Fibroblast of skin of left quadriceps (primary cell): ENCODE data around the gene TPX2.

Experiments
- DNase-seq, 2 experiments: peaks; one replicate each; pipeline ENCODE4 v3.0.0-alpha.2; 2013; ENCODE audit warnings: low read depth in 2 of 2

TPX2 gene, protein sequence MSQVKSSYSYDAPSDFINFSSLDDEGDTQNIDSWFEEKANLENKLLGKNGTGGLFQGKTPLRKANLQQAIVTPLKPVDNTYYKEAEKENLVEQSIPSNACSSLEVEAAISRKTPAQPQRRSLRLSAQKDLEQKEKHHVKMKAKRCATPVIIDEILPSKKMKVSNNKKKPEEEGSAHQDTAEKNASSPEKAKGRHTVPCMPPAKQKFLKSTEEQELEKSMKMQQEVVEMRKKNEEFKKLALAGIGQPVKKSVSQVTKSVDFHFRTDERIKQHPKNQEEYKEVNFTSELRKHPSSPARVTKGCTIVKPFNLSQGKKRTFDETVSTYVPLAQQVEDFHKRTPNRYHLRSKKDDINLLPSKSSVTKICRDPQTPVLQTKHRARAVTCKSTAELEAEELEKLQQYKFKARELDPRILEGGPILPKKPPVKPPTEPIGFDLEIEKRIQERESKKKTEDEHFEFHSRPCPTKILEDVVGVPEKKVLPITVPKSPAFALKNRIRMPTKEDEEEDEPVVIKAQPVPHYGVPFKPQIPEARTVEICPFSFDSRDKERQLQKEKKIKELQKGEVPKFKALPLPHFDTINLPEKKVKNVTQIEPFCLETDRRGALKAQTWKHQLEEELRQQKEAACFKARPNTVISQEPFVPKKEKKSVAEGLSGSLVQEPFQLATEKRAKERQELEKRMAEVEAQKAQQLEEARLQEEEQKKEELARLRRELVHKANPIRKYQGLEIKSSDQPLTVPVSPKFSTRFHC

DNA sequence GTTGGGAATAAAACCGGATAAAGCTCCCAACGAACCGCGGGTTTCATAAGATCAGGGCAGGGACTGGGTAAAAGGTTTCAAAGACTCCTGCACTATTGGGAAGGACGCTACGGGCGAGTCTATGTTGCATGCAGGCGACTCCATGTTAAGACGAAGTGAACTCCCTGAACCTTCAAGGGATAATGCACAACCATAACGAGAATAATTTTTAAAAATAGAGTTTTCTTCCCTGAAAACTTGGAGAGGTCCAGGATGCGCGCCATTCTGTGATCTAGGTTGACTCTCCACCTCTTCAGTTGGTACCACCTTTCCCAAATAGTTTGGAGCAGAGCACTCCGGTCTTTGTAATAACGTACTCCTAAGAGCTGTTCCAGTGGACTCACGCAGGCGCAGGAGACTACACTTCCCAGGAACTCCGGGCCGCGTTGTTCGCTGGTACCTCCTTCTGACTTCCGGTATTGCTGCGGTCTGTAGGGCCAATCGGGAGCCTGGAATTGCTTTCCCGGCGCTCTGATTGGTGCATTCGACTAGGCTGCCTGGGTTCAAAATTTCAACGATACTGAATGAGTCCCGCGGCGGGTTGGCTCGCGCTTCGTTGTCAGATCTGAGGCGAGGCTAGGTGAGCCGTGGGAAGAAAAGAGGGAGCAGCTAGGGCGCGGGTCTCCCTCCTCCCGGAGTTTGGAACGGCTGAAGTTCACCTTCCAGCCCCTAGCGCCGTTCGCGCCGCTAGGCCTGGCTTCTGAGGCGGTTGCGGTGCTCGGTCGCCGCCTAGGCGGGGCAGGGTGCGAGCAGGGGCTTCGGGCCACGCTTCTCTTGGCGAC is at the start of gene TPX2:
TSS of gene TPX2 (plus strand) at position 562 of the 821 bp plus-strand sequence. CDS start 18,187 bp downstream, outside the sequence.
- peak; percentile 92 to 93 for DNase-seq

DNA sequence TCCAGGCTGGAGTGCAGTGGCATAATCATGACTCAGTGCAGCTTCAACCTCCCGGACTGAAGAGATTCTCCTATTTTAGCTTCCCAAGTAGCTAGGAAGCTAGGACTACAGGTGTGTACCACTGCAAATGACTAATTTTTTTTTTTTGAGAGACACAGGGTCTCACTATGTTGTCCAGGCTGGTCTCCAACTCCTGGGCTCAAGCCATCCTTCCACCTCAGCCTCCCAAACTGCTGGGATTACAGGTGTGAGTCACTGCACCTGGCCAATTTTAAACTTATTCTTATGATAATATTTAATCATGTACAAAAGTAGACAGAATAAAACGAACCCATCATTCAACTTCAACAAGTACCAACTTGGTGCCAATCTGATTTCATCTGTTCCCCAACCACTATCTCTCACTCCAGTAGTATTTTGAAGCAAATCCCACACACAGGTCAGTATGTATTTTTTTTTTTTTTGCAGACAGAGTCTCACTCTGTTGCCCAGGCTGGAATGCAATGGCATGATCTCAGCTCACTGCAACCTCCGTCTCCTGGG is 48.9 kb upstream of the TPX2 start:
- DNase-seq: no peak

DNA sequence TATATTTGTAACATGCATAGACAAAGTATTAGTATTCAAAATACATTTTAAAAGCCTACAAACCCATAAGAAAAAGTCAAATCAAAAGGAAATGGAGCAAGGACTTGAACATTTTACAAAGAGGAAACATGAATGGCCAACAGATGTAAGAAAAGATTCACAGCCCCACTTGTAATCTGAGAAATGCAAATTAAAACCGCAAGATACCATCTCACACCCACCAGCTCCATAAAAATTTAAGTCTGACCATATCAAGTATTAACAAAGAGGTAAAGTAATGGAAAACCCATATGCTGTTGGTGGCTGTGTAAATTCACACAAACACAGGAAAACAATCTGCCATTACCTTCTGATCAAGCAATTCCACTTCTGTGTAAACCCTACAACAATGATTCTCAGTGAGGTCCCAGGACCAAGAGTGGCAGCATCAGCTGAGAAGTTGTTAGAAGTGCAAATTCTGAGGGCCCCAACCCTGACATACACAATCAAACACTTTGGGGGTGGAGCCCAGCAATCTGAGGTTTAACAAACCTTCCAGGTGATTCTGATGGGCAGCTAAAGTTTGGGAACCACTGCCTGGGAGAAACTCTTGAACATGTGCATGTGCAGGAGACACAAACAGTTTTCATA is 47.3 kb upstream of the TPX2 start:
- DNase-seq: peak; percentile 60 to 66

DNA sequence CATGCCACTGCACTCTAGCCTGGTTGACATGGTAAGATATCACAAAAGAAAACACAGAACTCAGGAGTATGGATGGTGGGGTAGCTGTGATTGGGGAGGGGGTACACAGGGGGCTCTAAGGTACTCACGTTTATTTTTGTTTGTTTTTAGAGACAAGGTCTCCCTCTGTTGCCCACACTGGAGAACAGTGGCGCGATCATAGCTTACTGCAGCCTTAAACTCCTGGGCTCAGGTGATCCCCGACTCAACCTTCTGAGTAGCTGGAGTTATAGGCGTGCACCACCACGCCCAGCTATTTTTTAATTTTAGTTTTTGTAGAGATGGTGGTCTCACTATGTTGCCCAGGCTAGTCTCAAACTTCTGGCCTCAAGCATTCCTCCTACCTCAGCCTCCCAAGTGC is 45.7 kb upstream of the TPX2 start:
- no peak for DNase-seq

DNA sequence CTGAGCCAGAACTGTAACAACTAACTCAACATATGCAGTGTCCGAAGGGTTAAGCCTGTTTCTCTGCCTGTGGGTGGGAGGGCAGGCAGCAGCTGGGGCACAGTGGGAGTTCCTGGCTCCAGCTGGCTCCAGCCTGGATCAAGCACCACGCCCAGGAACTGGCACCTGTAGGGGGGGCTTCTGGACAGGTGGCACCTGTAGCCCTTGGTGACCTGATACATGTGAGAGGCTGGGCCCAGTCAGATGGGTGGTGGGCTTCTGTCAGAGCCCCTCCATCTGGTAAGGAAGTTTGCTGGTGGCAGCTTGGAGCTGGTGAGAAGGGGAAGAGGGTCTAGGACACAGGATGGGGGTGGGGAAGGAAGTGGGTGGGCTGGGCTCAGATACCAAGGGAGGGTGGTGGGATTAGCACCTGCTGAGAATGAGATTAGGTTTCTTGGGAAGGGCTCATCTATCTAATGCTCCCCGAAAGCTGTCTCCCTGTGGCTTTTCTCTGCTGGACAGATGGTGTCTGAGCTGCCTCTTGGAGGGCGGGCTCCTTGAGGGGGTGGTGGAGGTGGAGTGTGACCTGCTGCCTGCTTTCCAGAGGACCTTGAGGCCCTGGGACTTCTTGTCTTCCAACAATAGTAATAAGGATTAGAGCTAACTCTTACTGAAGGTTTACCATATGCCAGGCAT is 45.0 kb upstream of the TPX2 start:
- DNase-seq: no peak

GRCh38 chr20:31694842-31695593 is 44.1 kb upstream of the TPX2 start:
- DNase-seq: no peak

DNA sequence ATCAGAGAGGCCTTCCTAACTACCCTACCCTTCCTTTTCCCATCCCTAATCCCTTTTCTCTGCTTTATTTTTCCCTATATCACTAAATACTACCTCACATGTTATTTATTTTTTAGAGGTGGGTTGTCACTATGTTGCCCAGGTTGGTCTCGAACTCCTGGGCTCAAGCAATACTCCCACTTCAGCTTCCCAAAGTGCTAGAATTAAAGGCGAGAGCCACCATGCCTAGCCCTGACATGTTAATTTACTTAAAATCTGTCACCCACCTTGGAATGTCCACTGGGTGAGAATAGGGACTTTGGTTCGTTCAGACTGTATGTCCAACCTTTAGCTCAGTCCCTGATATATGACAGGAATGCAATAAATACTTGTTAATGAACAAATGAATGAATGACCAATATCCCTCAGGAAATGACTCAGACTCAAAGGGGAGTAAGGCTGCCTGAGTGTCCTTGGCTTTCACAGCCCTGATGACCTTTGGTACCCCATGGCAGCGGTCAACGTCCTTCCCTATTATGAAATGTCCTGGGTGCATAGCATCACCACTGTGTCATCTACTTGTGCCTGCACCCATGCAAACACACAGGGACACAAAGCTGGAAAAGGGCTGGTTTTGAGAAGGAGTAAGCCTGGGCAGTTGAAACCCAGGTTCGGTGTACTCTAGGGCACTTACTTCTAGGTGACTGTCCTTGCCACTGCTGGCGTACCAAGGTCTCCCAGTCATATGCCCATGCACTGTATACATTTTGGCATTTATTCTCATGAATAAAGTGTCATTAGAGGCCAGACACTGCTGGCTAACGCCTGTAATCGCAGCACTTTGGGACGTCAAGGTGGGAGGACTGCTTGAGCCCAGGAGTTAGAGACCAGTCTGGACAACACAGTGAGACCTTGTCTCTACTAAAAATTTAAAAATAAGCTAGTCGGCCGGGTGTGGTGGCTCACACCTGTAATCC is 43.0 kb upstream of the TPX2 start:
- DNase-seq: no peak

GRCh38 chr20:31698243-31698802 is 40.8 kb upstream of the TPX2 start:
- DNase-seq: no peak

DNA sequence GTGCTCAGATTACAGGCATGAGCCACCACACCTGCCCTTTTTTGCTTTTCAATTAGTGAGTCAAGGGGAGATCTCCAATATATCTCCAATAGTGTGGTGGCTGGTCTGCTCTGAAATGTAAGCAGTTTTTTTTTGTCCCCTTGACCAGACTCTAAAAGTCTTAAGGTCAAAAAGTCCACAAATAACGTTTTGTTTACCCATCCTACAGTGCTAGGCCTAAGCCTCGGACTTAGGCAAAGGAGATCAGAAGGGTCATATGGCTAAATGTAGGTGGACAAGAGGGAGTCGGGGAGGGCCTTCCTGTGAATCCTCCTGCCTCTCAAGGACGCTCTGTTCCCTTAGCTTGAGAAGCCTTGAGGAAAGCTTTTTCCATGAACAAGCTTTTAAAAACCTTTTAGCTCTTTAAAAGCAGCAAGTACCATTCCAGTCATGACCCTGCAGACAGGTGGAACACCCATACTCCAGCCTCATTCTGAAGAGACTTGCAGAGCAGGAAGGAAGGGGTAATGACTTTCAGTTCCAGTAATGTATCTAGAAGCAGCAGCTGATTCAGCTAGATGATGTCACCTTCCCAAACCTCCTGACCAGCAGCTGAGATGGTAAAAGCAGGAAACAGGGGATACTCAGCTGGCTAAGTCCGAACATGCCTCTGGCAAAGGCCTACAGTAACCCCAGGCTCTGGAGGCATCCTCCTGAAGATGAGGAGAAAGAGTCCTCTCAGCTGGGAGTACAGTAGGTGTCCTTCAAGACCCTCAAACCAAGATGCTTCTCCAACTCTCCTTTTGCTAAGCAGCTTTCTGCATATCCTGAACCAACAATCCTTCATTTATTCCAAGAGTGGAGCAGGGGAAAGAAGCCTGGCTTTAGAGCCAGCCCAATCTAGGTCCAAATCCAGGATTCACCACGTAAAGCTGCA is 40.0 kb upstream of the TPX2 start:
- peak; percentile 54 to 59 for DNase-seq

- DNase-seq: no peak
These were observed 39.0 kb upstream of the TPX2 start for GRCh38 chr20:31699801-31700728.

GRCh38 chr20:31700747-31701146 is 38.3 kb upstream of the TPX2 start:
- DNase-seq: no peak

- no peak for DNase-seq
These were observed 37.5 kb upstream of the TPX2 start for GRCh38 chr20:31701591-31701990.

DNA sequence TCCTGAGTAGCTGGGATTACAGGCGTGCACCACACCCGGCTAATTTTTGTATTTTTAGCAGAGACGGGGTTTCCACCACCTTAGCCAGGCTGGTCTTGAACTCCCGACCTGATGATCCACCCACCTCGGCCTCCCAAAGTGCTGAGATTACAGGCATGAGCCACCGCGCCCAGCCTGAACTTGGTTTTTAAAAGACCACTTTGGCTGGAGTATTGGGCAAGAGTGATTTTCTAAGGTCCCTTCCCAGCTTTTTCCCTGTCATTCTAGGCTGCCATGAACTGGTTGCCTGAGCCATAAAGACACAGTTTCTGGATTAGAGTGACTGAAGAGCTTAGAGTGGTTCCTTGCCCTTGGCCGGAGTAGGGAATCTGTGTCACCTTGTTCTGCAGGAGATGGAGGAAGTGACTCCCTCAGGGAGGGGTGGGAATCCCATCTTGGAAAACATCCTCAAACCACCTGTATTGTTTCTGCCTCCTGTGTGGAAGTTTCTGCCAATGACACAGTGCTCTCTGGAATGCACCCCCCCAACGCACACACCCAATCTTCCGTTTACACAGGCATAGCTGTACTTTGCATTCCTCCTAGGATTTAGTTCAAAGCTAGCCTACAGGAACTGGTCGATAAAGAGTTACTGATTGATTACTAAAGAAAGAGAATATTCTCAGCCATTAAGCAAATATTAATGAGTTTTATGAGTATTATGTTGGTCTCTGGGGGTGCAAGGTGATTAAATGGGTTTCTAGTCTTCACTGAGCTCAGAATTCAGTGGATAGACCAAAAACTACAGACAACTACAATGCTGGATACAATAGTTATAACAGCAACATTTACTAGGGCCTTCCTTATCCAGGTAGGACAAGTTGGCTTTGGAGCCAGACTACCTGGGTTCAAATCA is 34.6 kb upstream of the TPX2 start:
- DNase-seq: no peak

GRCh38 chr20:31705191-31705590 is 33.9 kb upstream of the TPX2 start:
- DNase-seq: no peak
